HL-60 (cell line): ENCODE data around the gene ATF2.

Experiments
- DNase-seq, 2 experiments: peaks; one replicate each; pipeline ENCODE4 v3.0.0-alpha.2; 2010 to 2020; ENCODE audit warnings: low read depth in 1 of 2, low spot score in 1 of 2
- H3K27ac ChIP-seq: fragments of 250-450 bp; sonication (Bioruptor Pico); replicated peaks from 2 replicates; pipeline ENCODE4 v1.5.1; 2020; ENCODE audit warnings: mild to moderate bottlenecking, moderate library complexity
- H3K27me3 ChIP-seq: fragments of 250-450 bp; sonication (Bioruptor Pico); 2 replicates; pipeline ENCODE4 v1.5.1; 2021; ENCODE audit warnings: mild to moderate bottlenecking, moderate library complexity; ENCODE audit not compliant: insufficient read depth, poor library complexity, severe bottlenecking
- H3K4me3 ChIP-seq: replicated peaks from 2 replicates; pipeline ENCODE4 v1.5.1; 2011; ENCODE audit warnings: mild to moderate bottlenecking, control low read depth, low read length; ENCODE audit not compliant: insufficient read depth
- GABPA ChIP-seq: IDR thresholded peaks from 2 replicates; pipeline ENCODE4 v1.6.1; 2012; ENCODE audit warnings: low read depth
- POLR2AphosphoS5 ChIP-seq: IDR thresholded peaks from 2 replicates; pipeline ENCODE4 v1.6.1; 2012; ENCODE audit warnings: low read depth
- REST ChIP-seq: IDR thresholded peaks from 2 replicates; pipeline ENCODE4 v1.6.1; 2012; ENCODE audit warnings: low read depth; ENCODE audit not compliant: insufficient replicate concordance
- SPI1 ChIP-seq: IDR thresholded peaks from 2 replicates; pipeline ENCODE4 v1.6.1; 2012; ENCODE audit warnings: low read depth, mild to moderate bottlenecking, borderline replicate concordance
- TF ChIP-seq, protein P1 (sequence below): IDR thresholded peaks from one replicate; pipeline ENCODE4 v1.5.1; 2011; ENCODE audit warnings: low read length, control low read depth, inconsistent platforms; ENCODE audit not compliant: insufficient read depth

The ATF2 gene

GRCh38 chr2:175147186-175147585, 20.8 kb downstream of the ATF2 start:
- no peaks in the 10 kb centered on the region for H3K27me3 ChIP-seq
- no peak for DNase-seq
- H3K27ac ChIP-seq: no peak overlapping the region
- no peak overlapping the region for H3K4me3 ChIP-seq
- TF ChIP-seq SPI1 (no peak), REST (no peak), GABPA (no peak), POLR2AphosphoS5 (no peak)

DNA sequence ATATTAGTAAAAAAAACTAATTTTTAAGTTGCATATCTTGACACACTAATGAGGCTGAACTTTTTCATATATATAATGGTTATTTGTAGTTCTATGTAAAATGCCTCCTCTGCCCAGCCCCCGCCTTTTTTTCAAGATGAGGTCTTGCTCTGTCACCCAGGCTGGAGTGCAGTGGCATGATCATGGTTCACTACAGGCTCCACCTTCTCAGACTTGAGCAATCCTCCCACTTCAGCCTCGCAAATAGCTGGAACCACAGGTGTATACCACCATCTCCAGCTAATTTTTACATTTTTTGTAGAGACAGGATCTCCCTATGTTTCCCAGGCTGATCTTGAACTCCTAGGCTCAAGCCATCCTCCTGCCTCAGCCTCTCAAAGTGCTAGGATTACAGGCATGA, 24.3 kb downstream of the ATF2 start:
- Histone ChIP-seq H3K4me3 (no peak overlapping the region), H3K27ac (no peak overlapping the region), H3K27me3 (no peaks in the 10 kb centered on the region)
- no peak for DNase-seq
- TF ChIP-seq GABPA: no peak
- TF ChIP-seq POLR2AphosphoS5: no peak
- TF ChIP-seq REST: no peak
- TF ChIP-seq, protein P1, sequence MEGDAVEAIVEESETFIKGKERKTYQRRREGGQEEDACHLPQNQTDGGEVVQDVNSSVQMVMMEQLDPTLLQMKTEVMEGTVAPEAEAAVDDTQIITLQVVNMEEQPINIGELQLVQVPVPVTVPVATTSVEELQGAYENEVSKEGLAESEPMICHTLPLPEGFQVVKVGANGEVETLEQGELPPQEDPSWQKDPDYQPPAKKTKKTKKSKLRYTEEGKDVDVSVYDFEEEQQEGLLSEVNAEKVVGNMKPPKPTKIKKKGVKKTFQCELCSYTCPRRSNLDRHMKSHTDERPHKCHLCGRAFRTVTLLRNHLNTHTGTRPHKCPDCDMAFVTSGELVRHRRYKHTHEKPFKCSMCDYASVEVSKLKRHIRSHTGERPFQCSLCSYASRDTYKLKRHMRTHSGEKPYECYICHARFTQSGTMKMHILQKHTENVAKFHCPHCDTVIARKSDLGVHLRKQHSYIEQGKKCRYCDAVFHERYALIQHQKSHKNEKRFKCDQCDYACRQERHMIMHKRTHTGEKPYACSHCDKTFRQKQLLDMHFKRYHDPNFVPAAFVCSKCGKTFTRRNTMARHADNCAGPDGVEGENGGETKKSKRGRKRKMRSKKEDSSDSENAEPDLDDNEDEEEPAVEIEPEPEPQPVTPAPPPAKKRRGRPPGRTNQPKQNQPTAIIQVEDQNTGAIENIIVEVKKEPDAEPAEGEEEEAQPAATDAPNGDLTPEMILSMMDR: no peak
- TF ChIP-seq SPI1: no peak

GRCh38 chr2:175143191-175143590, 24.8 kb downstream of the ATF2 start:
- TF ChIP-seq POLR2AphosphoS5 (no peak), REST (no peak), GABPA (no peak), SPI1 (no peak)
- TF ChIP-seq, protein P1: no peak
- Histone ChIP-seq H3K27ac (no peak overlapping the region), H3K27me3 (no peaks in the 10 kb centered on the region), H3K4me3 (no peak overlapping the region)
- no peak for DNase-seq

- TF ChIP-seq GABPA (no peak), SPI1 (no peak), POLR2AphosphoS5 (no peak), REST (no peak)
- TF ChIP-seq, protein P1: no peak
- no peaks in the 10 kb centered on the region for H3K27me3 ChIP-seq
- H3K27ac ChIP-seq: no peak overlapping the region
- DNase-seq: no peak
- no peak overlapping the region for H3K4me3 ChIP-seq
These were observed 27.7 kb downstream of the ATF2 start for GRCh38 chr2:175140332-175140731.
